ENCODE results near the gene SACS. TPM values are rescaled to one million over a fixed set of nuclear protein-coding genes. Genes with fewer than 3 reads are reported as not detected.

SACS gene
- total and polyA plus RNA-seq, 2 of the 4 experiments (the other 2 are of a cell fraction), result 14.7 to 121 TPM

DNA sequence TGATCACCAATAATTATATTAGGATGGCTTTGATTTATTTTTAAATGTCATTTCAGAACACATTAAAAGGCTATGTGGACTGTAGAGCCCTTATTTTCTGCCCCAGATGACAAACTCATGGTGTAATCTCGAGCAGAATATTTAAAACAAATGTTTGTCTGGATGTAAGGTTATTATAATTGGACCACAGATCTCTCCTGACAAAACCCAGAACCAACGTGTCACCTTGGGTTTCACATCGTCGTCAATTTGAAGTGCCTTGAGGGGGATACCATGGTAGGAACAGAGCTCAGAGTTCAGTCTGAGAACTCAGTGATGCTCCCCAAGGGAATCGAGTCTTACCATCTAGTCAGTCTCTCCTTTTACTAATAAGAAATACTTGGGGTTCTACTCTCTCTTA, 2.8 kb downstream of the SACS start:
- H3K4me1 ChIP-seq (ENCODE audit: control insufficient read depth, insufficient read depth, low read length), result peaks cover 14% of the 10 kb centered on the region
- POLR2A ChIA-PET (ENCODE audit: unreplicated experiment), result no interaction called here
- no peak overlapping the region for H2BK120ac ChIP-seq (ENCODE audit: low read depth, low read length)
- peaks cover 9% of the 10 kb centered on the region for H3K9me1 ChIP-seq (ENCODE audit: insufficient read depth, low read length)
- ATAC-seq (ENCODE audit: low read depth) (no peak), DNase-seq (no peak)
- H3K27me3 ChIP-seq (ENCODE audit: control insufficient read depth, insufficient read depth, low read length), result no peaks in the 10 kb centered on the region
- in situ Hi-C loops (cut with MboI; ENCODE audit: low sequenced_read_pairs), result no loop called here
- CTCF ChIA-PET, result interaction anchor here (0.9 kb wide), 1 partner anchor 57 kb away, joined by 9 read pairs; no protein-coding TSS in a partner anchor
- H3K9ac ChIP-seq (ENCODE audit: low read depth, low read length), result no peak overlapping the region
- no peak overlapping the region for H2BK15ac ChIP-seq (ENCODE audit: low read depth, low read length)
- H3K4me3 ChIP-seq (ENCODE audit: insufficient read depth, low read depth, low read length), result no peak overlapping the region
- intact Hi-C loops (cut with micrococcal nuclease), result no loop called here
- H3K36me3 ChIP-seq (ENCODE audit: control insufficient read depth, insufficient read depth, low read length), result no peaks in the 10 kb centered on the region
- no peak overlapping the region for H3K4me2 ChIP-seq (ENCODE audit: low read depth, low read length)
- H2AK9ac ChIP-seq (replicated peaks; ENCODE audit: low read depth, low read length, poor library complexity), result no peak overlapping the region
- TF ChIP-seq CEBPB (IDR thresholded peaks at IDR 0.05; ENCODE audit: low read depth, low read length), result no peak
- no peak for TF ChIP-seq MXI1 (IDR thresholded peaks at IDR 0.05; ENCODE audit: borderline replicate concordance, low read depth, low read length)
- no peak for TF ChIP-seq RAD21 (IDR thresholded peaks at IDR 0.05; ENCODE audit: low read length)
- TF ChIP-seq CHD1 (IDR thresholded peaks at IDR 0.05; ENCODE audit: low read depth, low read length), result no peak
- TF ChIP-seq, protein P1, sequence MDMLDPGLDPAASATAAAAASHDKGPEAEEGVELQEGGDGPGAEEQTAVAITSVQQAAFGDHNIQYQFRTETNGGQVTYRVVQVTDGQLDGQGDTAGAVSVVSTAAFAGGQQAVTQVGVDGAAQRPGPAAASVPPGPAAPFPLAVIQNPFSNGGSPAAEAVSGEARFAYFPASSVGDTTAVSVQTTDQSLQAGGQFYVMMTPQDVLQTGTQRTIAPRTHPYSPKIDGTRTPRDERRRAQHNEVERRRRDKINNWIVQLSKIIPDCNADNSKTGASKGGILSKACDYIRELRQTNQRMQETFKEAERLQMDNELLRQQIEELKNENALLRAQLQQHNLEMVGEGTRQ (IDR thresholded peaks at IDR 0.05; ENCODE audit: low read depth, low read length), result no peak
- TF ChIP-seq MAZ (IDR thresholded peaks at IDR 0.05; ENCODE audit: borderline replicate concordance, low read depth, low read length), result no peak
- no peak for TF ChIP-seq FOS (IDR thresholded peaks at IDR 0.05; ENCODE audit: low read depth, low read length)
- TF ChIP-seq, protein P2, sequence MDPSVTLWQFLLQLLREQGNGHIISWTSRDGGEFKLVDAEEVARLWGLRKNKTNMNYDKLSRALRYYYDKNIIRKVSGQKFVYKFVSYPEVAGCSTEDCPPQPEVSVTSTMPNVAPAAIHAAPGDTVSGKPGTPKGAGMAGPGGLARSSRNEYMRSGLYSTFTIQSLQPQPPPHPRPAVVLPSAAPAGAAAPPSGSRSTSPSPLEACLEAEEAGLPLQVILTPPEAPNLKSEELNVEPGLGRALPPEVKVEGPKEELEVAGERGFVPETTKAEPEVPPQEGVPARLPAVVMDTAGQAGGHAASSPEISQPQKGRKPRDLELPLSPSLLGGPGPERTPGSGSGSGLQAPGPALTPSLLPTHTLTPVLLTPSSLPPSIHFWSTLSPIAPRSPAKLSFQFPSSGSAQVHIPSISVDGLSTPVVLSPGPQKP (IDR thresholded peaks at IDR 0.05; ENCODE audit: borderline replicate concordance, low read depth, low read length), result no peak
- TF ChIP-seq RFX5 (IDR thresholded peaks at IDR 0.05; ENCODE audit: low read depth, low read length), result no peak
- no peak for TF ChIP-seq MAFK (IDR thresholded peaks at IDR 0.05; ENCODE audit: low read depth, low read length)
- TF ChIP-seq NFE2L2 (IDR thresholded peaks at IDR 0.05; ENCODE audit: low read depth, low read length), result no peak
- no peak for TF ChIP-seq BHLHE40 (IDR thresholded peaks at IDR 0.05; ENCODE audit: low read depth, low read length)
- TF ChIP-seq CTCF (conservative IDR thresholded peaks at IDR 0.05; ENCODE audit: low read depth, low read length), result no peak
- TF ChIP-seq RCOR1 (IDR thresholded peaks at IDR 0.05; ENCODE audit: insufficient replicate concordance, low read length), result no peak
- H4K8ac ChIP-seq (ENCODE audit: low read depth in 2 of 2, low read length in 2 of 2), result no peak overlapping the region
- H3K14ac ChIP-seq (replicated peaks; ENCODE audit: low read depth, low read length), result no peak overlapping the region
- H2AFZ ChIP-seq (replicated peaks; ENCODE audit: low read length, poor library complexity), result no peak overlapping the region
- H4K91ac ChIP-seq (ENCODE audit: insufficient read depth, low read depth, low read length), result no peak overlapping the region
- dilution Hi-C loops (cut with HindIII; ENCODE audit: low sequenced_read_pairs, unreplicated experiment), result no loop called here
- no CpG with 5 or more reads among the region's 5 CpGs for WGBS, 2 experiments (ENCODE audit: extremely low coverage in 2 of 2, insufficient read length in 1 of 2)
- no TSS peak for BruUV-seq (replicated peaks)
- no peak overlapping the region for H3K27ac ChIP-seq (ENCODE audit: insufficient read depth, low read length)
- no peak overlapping the region for H2BK5ac ChIP-seq (ENCODE audit: low read depth, low read length, poor library complexity, severe bottlenecking)
- peaks cover 4% of the 10 kb centered on the region for H4K20me1 ChIP-seq (ENCODE audit: insufficient read depth, low read length)
- no peak overlapping the region for H2AK5ac ChIP-seq (ENCODE audit: low read depth, low read length)
- no peak overlapping the region for H3K18ac ChIP-seq (ENCODE audit: low read depth, low read length)
- H3K23ac ChIP-seq (ENCODE audit: low read depth, low read length), result no peak overlapping the region
- peaks cover 0 to 55% of the 10 kb centered on the region in 2 experiments for H3K79me1 ChIP-seq (ENCODE audit: low read depth in 1 of 2, low read length in 2 of 2)
- no peaks in the 10 kb centered on the region for H3K9me3 ChIP-seq (ENCODE audit: control insufficient read depth, insufficient read depth, low read length)
- no peak overlapping the region for H3K4ac ChIP-seq (ENCODE audit: low read depth, low read length)
- no peak overlapping the region for H3K56ac ChIP-seq (ENCODE audit: extremely low read depth, insufficient read depth, low read length)
- peak overlapping the region; percentile 54; the same call in 1 of the 2 replicates for H2BK20ac ChIP-seq (ENCODE audit: low read depth, low read length)
- no peak overlapping the region for H4K5ac ChIP-seq (ENCODE audit: low read depth, low read length)

Data from IMR-90 (cell line).